ENCODE results near the gene ELN.
"Not testable (repeated sequence)": the region's sequence is repeated elsewhere in the genome, so short reads cannot be mapped to it uniquely, and the experiment has no call there.

The ELN gene

GRCh38 chr7:74027683-74028320, at the start of gene ELN:
TSS of gene ELN (plus strand) at chr7:74028173. CDS start at chr7:74028188, 15 bp downstream.
- DNase-seq (ENCODE audit: low read depth): no peak

GRCh38 chr7:73978661-73979563, 49.1 kb upstream of the ELN start:
- DNase-seq (ENCODE audit: low read depth): no peak

GRCh38 chr7:73979656-73980055, 48.3 kb upstream of the ELN start:
- DNase-seq (ENCODE audit: low read depth): not testable (repeated sequence)

- no peak for DNase-seq (ENCODE audit: low read depth)
Observed at GRCh38 chr7:73980206-73980605, 47.8 kb upstream of the ELN start.

- no peak for DNase-seq (ENCODE audit: low read depth)
Observed at GRCh38 chr7:73981933-73982332, 46.0 kb upstream of the ELN start.

GRCh38 chr7:73983437-73984164, 44.4 kb upstream of the ELN start:
- no peak for DNase-seq (ENCODE audit: low read depth)

GRCh38 chr7:73984481-73985205, 43.3 kb upstream of the ELN start:
- no peak for DNase-seq (ENCODE audit: low read depth)

GRCh38 chr7:73985737-73986141, 42.2 kb upstream of the ELN start:
- no peak for DNase-seq (ENCODE audit: low read depth)

- DNase-seq (ENCODE audit: low read depth): no peak
Observed at GRCh38 chr7:73986158-73986631, 41.8 kb upstream of the ELN start.

- no peak for DNase-seq (ENCODE audit: low read depth)
Observed at GRCh38 chr7:73987298-73987697, 40.7 kb upstream of the ELN start.

- DNase-seq (ENCODE audit: low read depth): no peak
Observed at GRCh38 chr7:73988197-73988596, 39.8 kb upstream of the ELN start.

GRCh38 chr7:73991522-73992100, 36.4 kb upstream of the ELN start:
- no peak for DNase-seq (ENCODE audit: low read depth)

- no peak for DNase-seq (ENCODE audit: low read depth)
Observed at GRCh38 chr7:73992101-73992562, 35.8 kb upstream of the ELN start.

- DNase-seq (ENCODE audit: low read depth): no peak
Observed at GRCh38 chr7:73994023-73994422, 34.0 kb upstream of the ELN start.

GRCh38 chr7:73994761-73995160, 33.2 kb upstream of the ELN start:
- DNase-seq (ENCODE audit: low read depth): no peak

- no peak for DNase-seq (ENCODE audit: low read depth)
Observed at GRCh38 chr7:73995330-73995729, 32.6 kb upstream of the ELN start.

- DNase-seq (ENCODE audit: low read depth): no peak
Observed at GRCh38 chr7:73995821-73996511, 32.0 kb upstream of the ELN start.

GRCh38 chr7:73997056-73997455, 30.9 kb upstream of the ELN start:
- DNase-seq (ENCODE audit: low read depth): no peak

GRCh38 chr7:73999664-74000435, 28.1 kb upstream of the ELN start:
- DNase-seq (ENCODE audit: low read depth): no peak

Data from stimulated activated CD8-positive, alpha-beta memory T cell treated with anti-CD3 and anti-CD28 coated beads, Interleukin-7, amount 100 ng/mL, for 24 hours (primary cell).